GM10248 (cell line): ENCODE measurements around the gene PRKG1.

ENCODE experiments used
- CTCF ChIA-PET: fragments of 300-600 bp; sonication (Branson Sonifier 250); formaldehyde crosslinking; extraction: SDS; loops from one replicate; lab custom pipeline; 2021; ENCODE audit warnings: antibody characterized with exemption; lab: Yijun Ruan, JAX
- POLR2A ChIA-PET: fragments of 350-650 bp; sonication (Branson Sonifier 250); formaldehyde crosslinking; extraction: SDS; loops from one replicate; lab custom pipeline; 2020; ENCODE audit warnings: antibody characterized with exemption; lab: Yijun Ruan, JAX
- DNase-seq: peaks from one replicate; pipeline ENCODE4 v3.0.0; 2012; ENCODE audit errors: extremely low spot score
- TF ChIP-seq, protein P1 (sequence below): IDR thresholded peaks from 2 replicates; pipeline ENCODE4 v1.5.1; 2012; ENCODE audit warnings: mild to moderate bottlenecking, low read depth; ENCODE audit errors: extremely low read depth, missing control alignments, control extremely low read depth

The PRKG1 gene

DNA sequence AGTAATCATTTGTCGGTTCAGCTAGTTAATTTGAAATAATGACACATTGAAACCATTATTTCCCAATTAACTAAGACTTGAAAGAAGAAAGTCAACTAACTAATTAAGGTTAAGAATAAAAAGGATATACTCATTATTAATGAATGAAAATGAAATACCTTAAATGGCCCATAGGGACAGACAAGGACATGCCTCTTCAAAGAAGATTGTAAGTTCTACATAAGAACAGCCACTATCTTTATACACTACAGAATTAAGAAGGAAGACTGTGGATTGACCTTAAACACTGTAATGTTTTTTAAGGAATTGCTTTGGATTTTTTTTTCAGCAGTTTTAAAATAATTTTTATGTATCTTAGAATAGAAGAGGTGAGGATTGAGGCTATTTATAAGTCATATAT, 564.5 kb downstream of the PRKG1 start:
- CTCF ChIA-PET = no interaction called here
- TF ChIP-seq, protein P1, sequence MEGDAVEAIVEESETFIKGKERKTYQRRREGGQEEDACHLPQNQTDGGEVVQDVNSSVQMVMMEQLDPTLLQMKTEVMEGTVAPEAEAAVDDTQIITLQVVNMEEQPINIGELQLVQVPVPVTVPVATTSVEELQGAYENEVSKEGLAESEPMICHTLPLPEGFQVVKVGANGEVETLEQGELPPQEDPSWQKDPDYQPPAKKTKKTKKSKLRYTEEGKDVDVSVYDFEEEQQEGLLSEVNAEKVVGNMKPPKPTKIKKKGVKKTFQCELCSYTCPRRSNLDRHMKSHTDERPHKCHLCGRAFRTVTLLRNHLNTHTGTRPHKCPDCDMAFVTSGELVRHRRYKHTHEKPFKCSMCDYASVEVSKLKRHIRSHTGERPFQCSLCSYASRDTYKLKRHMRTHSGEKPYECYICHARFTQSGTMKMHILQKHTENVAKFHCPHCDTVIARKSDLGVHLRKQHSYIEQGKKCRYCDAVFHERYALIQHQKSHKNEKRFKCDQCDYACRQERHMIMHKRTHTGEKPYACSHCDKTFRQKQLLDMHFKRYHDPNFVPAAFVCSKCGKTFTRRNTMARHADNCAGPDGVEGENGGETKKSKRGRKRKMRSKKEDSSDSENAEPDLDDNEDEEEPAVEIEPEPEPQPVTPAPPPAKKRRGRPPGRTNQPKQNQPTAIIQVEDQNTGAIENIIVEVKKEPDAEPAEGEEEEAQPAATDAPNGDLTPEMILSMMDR = no peak
- POLR2A ChIA-PET = no interaction called here
- no peak for DNase-seq

DNA sequence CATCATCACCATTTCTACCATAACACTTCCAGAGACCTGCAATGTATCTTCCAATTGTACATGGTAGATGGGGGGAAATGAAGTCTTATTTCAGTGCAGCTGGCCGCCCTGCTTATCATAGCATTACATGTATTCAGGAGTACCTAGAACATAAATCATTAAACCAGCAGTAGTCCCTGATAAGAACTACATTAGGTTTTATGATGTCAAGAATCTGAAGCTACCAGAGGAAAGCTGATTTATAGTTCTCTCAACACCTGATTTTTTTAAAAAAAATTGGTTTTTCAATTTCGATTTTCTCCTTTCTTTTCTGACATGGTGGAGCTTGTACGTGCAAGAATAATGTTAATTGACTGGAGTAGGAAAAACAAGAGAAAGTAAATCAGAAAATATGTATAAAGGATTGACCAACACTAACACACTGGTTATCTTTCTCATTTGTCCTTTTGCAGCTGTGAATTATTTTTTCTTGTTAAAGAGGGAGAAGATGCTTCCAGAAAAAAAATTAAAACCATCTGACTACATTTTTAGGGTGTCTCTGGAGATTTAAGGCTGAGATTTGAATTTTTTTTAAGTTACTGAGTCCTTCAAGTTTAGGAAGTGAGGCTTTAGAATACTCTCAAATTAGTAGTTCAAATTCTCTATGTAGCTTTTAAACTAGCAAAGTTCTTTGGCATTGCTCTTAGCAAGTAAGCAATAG, 566.0 kb downstream of the PRKG1 start:
- POLR2A ChIA-PET = no interaction called here
- TF ChIP-seq, protein P1 = no peak
- CTCF ChIA-PET = no interaction called here
- no peak for DNase-seq

DNA sequence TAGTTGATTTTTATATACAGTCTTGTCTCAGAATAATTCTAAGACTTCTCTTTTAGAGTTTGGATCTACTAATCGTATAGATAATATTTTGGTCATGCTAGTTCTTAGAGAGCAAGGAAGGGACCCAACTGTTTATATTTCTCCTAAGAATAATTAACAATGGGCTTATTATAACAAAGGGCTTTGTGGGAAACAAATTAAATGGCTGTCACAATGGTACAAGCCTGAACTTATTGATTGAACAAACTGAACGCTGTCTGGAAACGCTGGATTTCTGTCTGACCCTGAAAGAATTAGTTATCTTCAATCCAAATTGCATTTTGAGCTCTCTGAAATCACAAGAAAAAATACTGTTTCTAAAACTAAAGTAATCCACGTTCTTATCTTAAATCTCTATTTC, 568.3 kb downstream of the PRKG1 start:
- POLR2A ChIA-PET = no interaction called here
- no peak for DNase-seq
- TF ChIP-seq, protein P1 = no peak
- CTCF ChIA-PET = interaction anchor here (1.2 kb wide), 1 partner anchor 11 kb away, joined by 4 read pairs; no protein-coding TSS in a partner anchor

DNA sequence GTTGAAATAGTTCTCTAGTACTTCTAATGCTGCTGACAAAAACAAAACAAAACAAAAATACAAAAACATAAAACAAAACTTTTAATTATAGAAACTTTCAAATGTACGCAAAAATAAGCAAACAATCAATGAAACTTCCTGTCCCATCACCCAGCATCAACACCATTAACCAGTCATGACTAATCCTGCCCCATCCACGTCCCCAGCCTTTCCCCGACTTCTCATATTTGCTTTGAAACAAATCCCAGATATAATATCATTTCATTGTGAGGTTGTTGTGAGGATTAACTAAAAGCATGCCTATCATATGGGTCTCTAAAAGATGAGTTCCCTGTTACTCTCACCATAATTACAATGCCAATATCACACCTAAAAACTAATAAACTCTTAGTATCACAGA, 569.4 kb downstream of the PRKG1 start:
- DNase-seq = no peak
- ChIA-PET CTCF (interaction anchor here (1.1 to 1.2 kb wide), 2 partner anchors 10 to 12 kb away, joined by 3 to 4 read pairs; no protein-coding TSS in a partner anchor), POLR2A (no interaction called here)
- TF ChIP-seq, protein P1 = no peak

DNA sequence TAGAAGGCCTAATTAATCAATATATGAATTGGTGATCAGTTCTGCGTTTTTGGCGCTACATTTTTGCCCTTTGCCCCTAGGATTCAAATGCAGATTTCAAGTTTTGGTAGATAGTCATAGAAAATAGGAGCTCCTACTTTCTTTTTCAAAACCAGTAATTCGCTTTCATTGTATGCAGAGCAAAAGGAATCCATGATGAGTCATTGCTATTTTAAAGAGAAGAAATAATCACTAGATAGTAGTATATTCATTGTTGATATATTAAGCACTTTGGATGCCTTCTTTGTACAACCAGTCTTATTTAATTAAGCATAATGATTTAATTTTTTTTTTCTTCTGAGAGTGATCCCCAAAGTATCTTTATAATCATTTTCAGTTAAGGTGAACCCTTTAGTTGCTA, 574.8 kb downstream of the PRKG1 start:
- ChIA-PET POLR2A (no interaction called here), CTCF (no interaction called here)
- TF ChIP-seq, protein P1 = no peak
- no peak for DNase-seq

DNA sequence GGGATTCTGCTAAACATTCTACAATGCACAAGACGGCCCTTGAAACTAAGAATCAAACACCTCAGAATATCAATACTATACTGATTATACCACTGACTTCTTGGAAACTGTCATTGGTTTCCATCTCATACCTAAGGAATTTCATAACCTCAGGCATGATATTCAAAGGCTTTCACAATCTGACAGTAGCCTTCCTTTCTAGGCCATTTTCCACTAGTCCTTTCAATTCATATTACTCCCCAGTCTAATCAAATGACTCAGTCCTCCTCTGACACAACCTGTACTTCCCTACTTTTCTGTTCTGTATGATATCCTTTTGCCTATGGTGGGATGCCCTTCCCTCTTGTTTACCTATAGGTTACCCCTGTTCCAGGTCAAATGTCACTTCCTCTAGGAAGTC, 576.8 kb downstream of the PRKG1 start:
- DNase-seq = no peak
- POLR2A ChIA-PET = no interaction called here

More for the DNA sequence above, 576.8 kb downstream of the PRKG1 start:
- TF ChIP-seq, protein P1 = no peak
- CTCF ChIA-PET = no interaction called here
